Endometrium (tissue), 2 donors: ENCODE results near the gene FDX2.
"Not testable (repeated sequence)": the region's sequence is repeated elsewhere in the genome, so short reads cannot be mapped to it uniquely, and the experiment has no call there.

Source experiments
- FAIRE-seq: peaks from 2 replicates; lab custom pipeline; 2012; peaks lifted over from hg19 to GRCh38; lab: Jason Lieb, UNC
- donor health status: control.
- donor health status: control.

FDX2 gene

DNA sequence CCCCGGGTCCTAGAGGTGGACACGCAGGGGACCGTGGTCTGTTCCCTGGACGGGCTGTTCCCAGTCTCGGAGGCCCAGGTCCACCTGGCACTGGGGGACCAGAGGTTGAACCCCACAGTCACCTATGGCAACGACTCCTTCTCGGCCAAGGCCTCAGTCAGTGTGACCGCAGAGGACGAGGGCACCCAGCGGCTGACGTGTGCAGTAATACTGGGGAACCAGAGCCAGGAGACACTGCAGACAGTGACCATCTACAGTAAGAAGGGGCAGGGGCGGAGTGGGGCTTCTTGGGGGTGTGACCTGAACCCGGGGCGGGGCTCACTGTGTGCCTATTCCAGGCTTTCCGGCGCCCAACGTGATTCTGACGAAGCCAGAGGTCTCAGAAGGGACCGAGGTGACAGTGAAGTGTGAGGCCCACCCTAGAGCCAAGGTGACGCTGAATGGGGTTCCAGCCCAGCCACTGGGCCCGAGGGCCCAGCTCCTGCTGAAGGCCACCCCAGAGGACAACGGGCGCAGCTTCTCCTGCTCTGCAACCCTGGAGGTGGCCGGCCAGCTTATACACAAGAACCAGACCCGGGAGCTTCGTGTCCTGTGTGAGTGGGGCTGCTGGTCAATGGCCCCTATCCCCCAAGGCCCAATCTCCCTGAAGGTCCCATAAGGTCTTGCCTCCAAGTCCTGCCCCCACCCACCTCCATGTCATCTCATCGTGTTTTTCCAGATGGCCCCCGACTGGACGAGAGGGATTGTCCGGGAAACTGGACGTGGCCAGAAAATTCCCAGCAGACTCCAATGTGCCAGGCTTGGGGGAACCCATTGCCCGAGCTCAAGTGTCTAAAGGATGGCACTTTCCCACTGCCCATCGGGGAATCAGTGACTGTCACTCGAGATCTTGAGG is 31.5 kb downstream of the FDX2 start:
- no peak for FAIRE-seq

DNA sequence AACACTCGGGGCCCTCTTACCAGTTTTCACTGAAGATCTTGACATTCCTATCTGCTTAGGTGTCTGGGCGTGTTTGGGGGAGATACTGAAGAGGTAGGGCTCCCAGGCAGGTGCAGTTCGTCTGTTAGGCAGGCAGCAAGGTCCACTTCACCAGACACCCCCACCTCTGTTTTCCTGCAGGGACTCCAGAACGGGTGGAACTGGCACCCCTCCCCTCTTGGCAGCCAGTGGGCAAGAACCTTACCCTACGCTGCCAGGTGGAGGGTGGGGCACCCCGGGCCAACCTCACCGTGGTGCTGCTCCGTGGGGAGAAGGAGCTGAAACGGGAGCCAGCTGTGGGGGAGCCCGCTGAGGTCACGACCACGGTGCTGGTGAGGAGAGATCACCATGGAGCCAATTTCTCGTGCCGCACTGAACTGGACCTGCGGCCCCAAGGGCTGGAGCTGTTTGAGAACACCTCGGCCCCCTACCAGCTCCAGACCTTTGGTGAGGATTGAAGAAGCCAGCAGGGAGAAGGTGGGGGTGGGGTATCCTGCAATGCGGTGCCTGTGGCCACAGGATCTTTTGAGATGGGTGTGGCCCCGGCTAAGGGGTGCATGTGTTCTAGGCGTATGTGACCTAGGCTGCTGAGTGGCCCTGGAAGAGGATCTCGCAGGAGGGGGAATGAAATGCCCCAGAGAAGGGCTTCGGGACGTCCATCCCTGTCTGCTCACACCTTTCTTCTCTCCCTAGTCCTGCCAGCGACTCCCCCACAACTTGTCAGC is 32.3 kb downstream of the FDX2 start:
- no peak for FAIRE-seq

- not testable (repeated sequence) for FAIRE-seq
Measured at GRCh38 chr19:10282043-10282442, 33.8 kb downstream of the FDX2 start.

DNA sequence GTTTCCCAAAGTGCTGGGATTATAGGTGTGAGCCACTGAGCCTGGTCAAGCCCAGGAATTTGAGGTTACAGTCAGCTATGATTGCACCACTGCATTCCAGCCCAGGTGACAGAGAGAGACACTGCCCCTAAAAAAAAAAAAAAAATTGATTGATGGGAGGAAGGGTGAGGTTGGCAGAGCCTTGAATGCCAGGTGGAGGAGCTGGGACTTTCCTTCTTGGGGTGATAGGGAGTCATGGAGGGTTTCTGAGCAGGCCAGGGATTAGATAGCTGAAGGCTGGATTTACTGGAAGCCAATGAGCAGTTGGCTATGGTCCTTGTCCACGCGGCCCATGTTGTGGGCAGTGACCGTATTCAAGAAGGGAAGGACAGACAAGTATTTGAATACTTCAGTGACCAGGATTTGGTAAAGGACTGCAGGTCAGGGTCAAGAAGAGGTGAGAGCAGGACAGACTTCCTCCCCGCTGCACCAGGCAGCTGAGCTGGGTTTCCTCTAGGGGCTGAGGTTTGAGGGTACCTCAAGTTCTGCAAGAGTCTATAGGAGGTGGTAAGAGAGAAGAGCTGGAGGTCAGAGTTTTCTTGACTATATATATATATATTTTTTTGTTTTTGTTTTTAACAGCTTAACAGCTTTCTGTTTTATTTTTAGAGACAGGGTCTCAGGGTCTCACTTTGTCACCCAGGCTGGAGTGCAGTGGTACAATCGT is 35.9 kb downstream of the FDX2 start:
- FAIRE-seq, result no peak

GRCh38 chr19:10278935-10279334 is 36.9 kb downstream of the FDX2 start:
- no peak for FAIRE-seq

DNA sequence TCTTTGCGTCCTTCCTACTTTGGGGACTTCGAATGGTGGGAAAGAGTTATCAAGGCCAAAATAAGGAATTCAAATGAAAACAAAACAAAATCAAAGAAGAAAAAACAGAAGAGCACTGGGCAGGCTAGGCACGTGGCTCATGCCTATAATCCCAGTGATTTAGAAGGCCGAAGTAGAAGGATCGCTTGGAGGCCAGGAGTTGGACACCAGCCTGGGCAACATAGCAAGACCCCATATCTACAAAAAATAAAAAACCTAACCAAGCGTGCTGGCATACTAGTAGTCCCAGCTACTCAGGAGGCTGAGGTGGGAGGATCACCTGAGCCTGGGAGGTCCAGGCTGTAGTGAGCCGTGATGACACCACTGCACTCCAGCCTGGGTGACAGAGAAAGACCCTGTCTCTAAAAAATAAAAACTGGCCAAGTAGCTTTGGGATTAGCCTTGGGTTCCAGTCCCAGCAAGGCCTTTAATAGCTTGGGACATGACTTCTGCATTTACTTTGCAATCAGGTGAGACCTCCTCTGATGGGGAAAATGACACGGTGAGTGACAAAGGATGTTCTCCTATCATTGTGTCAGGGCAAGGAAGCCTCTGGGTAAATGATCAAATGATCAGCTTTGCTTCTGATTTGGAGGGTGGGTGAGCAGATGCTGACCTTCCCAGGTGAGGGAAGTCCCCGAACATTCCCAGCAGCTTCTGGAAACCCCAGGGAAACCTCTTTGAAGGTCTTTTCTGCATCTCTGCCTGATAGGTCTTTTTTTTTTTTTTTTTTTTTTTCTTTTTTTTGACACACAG is 37.8 kb downstream of the FDX2 start:
- FAIRE-seq, result no peak

DNA sequence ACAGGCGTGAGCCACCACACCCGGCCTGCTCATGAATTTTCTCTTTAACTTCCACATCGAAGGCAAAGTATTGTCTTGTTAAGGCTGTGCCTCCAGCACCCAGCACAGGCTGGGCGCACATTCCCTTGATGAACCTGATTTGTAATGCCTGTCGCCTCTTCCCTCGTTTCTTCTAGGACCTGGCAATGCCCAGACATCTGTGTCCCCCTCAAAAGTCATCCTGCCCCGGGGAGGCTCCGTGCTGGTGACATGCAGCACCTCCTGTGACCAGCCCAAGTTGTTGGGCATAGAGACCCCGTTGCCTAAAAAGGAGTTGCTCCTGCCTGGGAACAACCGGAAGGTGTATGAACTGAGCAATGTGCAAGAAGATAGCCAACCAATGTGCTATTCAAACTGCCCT is 41.2 kb downstream of the FDX2 start:
- FAIRE-seq, result no peak

- FAIRE-seq, result no peak
Measured at GRCh38 chr19:10271543-10272086, 44.2 kb downstream of the FDX2 start.

DNA sequence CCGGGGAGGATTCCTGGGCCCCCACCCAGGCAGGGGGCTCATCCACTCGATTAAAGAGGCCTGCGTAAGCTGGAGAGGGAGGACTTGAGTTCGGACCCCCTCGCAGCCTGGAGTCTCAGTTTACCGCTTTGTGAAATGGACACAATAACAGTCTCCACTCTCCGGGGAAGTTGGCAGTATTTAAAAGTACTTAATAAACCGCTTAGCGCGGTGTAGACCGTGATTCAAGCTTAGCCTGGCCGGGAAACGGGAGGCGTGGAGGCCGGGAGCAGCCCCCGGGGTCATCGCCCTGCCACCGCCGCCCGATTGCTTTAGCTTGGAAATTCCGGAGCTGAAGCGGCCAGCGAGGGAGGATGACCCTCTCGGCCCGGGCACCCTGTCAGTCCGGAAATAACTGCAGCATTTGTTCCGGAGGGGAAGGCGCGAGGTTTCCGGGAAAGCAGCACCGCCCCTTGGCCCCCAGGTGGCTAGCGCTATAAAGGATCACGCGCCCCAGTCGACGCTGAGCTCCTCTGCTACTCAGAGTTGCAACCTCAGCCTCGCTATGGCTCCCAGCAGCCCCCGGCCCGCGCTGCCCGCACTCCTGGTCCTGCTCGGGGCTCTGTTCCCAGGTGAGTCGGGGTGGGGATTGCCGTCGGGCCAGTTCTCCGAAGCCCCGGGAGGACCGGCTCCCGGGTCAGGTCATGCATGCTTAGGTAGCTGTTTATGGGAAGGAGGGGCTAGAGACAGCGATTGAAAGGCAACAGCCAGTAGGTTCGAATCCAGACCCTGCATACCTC is 45.0 kb downstream of the FDX2 start, which contains the start of gene ICAM1:
Gene ICAM1 (plus strand): TSS at position 505 of the 779 bp plus-strand sequence. CDS start 40 bp downstream, at position 545.
- no peak for FAIRE-seq

- no peak for FAIRE-seq
Measured at GRCh38 chr19:10270180-10270615, 45.6 kb downstream of the FDX2 start.

GRCh38 chr19:10269333-10270179 is 46.3 kb downstream of the FDX2 start:
- FAIRE-seq, result no peak

- no peak for FAIRE-seq
Measured at GRCh38 chr19:10268071-10268470, 47.7 kb downstream of the FDX2 start.

- FAIRE-seq, result no peak
Measured at GRCh38 chr19:10266706-10267105, 49.1 kb downstream of the FDX2 start.

DNA sequence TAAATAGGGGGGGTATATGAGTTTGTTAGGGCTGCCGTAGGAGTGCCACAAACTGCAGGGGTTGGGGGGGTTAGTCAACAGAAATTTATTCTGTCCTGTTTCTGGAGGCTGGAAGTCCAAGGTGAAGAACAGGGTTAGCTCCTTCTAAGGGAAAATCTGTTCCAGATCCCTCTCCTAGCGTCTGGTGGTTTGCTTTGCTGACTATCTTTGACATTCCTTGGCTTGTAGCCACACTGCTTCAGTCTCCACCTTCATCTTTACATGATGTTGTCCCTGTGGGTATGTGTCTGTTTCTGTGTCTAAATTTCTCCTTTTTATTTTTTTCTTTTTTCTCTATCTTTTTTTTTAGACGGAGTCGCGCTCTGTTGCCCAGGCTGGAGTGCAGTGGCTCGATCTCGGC is 53.0 kb downstream of the FDX2 start:
- no peak for FAIRE-seq

- no peak for FAIRE-seq
Measured at GRCh38 chr19:10260141-10260584, 55.7 kb downstream of the FDX2 start.
